HG03432 (cell line): ENCODE measurements around the gene RNF13.
"Not testable (repeated sequence)": the region's sequence is repeated elsewhere in the genome, so short reads cannot be mapped to it uniquely, and the experiment has no call there.

Experiments
- ATAC-seq: cut with Tn5 transposase; IDR thresholded peaks from one replicate; pipeline ENCODE4 v1.9.1; 2021; ENCODE audit warnings: mild to moderate bottlenecking, moderate library complexity; ENCODE audit not compliant: unreplicated experiment

Gene RNF13

DNA sequence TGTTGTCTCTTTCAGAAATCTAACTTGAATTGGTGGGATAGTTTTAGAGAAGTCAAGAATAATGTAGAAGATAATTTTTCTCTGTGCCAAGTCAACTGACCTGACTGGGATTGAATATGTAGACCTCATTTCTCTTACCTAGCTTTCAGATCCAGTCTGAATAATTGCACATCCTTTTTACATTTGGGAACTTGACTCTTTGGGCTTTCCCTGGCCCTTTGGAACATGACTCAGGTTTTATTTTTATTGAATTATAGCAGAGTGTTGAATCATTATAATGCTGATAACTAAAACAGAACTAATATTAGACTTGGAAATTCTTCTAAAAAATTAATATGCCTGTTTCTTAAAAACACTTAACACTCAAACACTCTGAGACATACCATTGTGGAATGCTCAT, 81.2 kb downstream of the RNF13 start:
- no peak for ATAC-seq

DNA sequence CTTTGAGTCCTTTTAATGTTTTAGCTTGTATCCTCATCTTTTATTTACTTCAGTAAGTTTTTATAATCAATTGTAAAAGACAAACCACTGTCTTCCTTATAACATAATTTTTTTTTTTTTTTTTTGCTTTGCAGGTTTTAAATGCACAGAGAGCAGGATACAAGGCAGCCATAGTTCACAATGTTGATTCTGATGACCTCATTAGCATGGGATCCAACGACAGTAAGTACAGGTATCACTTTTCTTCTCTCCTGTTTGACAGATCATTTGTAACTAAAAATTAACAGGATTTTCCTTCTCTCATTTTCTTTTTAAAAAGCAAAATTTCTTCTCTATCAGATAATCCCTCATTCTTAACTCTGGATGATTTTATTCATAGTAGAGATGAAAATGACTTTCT, 82.3 kb downstream of the RNF13 start:
- ATAC-seq = no peak

DNA sequence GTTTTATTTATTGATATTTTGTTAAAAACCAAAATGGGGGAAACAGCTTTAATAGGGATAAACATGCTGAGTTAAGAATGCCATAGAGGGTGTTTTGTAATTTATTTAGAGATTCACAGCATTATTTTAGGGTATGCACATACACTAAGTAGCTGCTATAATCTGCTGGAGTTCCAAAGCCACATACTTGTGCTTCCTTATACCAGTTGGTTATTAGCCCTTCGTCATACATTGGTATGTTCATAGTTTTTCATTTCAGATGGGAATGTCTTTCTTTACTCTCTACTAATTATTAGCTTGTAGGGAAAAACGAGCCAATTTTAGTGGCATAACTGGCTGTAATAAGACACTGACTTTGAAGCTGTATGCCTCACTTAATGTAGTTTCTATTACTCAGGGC, 82.8 kb downstream of the RNF13 start:
- no peak for ATAC-seq

DNA sequence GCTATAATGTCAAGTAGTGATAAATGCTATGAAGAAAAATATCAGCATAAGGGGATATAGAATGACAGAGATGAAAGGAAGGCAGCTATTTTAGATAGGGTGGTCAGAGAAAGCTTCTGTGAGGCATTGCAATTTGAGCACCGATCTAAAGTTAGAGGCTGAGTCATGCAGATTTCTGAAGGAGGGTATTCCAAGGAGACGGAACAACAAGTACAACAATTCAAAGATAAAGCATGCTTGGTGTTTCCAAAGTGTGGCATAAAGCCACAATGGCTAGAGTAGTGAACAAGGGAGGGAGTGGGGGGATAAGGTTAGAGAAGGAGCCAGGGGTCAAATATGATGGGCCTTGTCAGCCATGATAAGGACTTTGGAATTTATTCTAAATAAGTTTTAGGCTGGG, 85.8 kb downstream of the RNF13 start:
- no peak for ATAC-seq

DNA sequence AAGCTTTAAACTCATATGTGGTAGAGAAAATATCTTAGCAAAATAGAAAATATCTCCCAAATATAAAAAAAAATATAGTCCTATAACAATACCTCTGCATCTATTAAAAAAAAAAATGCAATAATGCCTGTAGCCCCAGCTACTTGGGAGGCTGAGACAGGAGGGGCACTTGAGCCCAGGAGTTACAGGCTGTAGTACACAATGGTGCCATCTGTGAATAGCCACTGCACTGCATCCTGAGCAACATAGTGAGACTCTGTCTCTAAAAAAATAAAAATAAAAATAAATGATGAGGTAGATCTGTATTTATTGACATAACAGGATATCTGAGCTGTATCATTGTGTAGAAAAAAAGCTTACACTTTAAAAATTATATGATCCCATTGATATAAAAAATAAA, 87.3 kb downstream of the RNF13 start:
- ATAC-seq = no peak

DNA sequence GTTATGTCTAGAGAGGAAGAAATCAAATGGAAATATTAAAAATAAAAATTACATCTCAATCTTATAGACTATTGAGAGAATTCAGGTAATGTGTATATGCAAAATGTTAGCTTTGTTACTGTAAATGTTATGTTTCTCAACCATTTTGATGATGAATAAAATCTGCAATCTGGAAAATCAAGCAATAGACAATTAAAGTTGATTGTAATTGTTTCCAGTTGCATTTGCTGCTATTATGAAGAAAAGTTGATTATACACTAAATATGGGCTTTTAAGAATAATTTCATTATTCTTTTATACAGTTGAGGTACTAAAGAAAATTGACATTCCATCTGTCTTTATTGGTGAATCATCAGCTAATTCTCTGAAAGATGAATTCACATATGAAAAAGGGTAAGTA, 88.8 kb downstream of the RNF13 start:
- no peak for ATAC-seq

DNA sequence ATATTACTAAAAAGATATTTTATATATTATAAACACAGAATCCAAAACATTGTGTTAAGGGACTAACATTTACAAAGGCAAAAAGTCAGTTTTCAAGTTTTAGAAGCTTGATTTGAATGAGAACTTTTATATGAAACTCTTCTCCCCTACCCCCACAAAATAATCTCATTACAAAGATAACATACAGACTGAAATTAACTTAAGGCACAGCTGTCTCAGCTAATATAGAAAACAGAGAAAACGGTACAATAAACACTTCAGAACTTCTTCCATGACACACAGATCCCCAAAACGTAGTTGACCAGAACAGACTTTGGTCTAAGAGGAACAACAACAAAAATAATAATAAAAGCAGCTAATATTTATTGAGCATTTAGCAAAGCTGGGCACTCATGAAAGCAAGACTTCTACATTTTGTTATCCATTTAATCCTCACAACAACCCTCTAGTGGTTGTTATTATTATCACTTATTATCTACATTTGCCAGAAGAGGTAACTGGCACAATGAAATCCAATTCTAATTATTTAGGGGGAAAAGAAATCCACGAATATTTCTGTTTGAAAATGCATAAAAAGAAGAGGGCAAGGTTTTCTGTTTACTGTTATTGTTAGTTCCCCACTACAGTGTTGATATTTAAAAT, 89.6 kb downstream of the RNF13 start:
- no peak for ATAC-seq

DNA sequence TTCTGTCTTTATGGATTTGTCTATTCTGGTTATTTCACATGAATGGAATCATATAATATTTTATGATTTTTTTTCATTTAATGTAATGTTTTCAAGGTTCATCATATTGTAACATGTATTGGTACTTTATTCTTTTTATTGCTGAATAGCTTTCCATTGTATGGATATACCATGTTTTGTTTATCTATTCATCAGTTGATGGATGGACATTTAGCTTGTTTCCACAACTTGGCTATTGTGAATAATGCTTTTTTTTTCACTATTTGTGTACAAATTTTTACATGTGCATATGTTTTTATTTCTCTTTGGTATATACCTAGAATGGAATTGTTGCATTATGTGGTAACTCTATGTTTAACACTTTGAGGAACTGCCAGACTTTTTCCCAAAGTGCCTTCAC, 93.0 kb downstream of the RNF13 start:
- ATAC-seq = no peak

DNA sequence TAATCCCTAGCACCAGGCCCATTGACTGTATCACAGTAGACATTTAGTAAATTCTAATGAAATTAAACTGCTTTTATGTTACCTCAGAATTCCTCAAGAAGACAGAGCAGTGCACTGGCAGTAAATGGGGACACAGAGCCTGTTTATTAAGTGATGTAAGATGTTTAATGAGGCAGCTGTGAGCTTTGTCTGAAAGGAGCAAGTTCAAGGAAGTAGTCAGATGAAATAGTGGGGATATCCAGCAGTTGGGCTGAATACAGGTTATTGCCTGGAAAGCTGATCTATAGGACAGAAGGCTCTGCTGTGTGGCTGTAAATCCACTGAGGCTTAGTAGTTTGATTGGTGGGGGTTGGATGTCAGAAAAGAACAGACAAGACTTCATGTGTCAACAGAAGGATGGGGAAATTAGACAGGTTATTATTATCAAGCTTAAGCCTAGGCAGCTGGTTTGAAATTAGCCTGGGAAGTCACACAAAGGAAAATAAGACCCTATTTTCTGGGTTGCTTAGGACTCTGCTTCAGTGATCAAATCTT, 95.5 kb downstream of the RNF13 start:
- ATAC-seq = no peak

DNA sequence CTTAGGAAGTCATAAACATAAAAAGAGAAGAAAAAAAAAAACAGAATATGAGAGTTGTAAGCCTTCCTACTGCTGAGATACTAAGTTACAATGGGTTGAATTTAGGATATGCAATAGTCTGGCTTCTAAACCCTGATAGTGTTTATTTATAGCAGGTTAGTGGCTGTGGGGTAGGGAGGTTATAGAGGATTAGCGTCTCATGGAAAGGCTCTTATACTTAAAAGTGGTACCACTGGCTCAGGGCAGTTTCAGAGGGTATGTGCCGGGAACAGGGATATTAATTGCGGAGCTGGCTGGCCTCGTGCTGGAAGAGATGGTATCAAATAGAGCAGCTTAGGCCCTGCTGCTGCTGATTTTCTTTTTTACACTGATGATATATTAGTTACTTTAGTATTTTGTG, 96.9 kb downstream of the RNF13 start:
- no peak for ATAC-seq

DNA sequence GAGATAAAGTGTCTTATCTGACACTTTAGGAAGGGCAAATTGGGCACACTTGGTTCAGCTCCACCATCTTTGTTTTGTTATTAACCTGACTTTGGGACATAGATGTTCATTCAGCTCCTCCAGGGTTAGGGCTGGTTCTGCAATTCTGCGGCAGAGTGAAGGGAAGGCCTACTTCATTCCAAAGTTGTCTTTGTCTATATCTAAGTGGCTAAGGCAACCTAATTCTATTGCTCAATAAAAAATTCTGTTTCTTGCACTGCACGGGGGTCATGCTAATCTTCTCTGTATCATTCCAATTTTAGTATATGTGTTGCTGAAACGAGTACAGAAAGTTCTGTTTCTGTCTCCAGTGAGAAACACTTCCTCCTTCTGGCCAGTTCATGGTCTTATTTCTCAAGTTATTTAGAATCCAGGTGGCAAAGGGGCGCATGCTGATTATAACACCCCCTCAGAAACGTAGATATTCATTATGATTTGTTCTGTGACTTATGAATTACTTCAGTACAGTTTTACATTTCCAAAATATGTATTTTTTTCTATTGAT, 104.2 kb downstream of the RNF13 start:
- no peak for ATAC-seq

DNA sequence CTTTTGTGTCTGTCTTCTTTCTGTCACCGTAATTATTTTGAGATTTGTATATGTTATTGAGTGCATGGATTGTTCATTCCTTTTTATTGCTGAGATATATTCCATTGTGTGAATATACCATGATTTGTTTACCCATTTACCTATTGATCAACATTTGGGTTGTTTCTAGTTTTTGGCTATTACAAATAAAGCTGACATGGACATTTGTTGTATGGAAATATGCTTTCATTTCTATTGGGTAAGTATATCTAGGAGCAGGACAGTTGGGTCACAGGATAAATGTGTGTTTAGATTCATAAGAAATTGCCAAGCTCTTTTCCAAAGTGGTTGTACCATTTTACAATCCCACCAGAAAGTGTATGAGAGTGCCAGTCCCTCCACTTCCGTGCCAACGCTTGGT, 106.5 kb downstream of the RNF13 start:
- no peak for ATAC-seq

DNA sequence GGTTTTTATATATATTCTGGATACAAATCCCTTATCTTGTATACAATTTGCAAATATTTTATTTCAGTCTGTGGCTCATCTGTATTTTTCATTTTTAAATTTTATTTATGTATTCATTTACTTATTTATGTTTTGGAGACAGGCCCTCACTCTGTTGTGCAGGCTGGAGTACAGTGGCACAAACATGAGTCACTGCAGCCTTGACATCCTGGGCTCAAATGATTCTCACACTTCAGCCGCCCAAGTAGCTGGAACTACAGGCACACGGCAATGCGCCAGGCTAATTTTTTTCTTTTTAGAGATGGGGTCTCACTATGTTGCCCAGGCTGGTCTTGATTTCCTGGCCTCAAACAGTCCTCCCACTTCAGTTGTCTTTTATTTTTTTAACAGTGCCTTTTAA, 107.1 kb downstream of the RNF13 start:
- ATAC-seq = no peak

DNA sequence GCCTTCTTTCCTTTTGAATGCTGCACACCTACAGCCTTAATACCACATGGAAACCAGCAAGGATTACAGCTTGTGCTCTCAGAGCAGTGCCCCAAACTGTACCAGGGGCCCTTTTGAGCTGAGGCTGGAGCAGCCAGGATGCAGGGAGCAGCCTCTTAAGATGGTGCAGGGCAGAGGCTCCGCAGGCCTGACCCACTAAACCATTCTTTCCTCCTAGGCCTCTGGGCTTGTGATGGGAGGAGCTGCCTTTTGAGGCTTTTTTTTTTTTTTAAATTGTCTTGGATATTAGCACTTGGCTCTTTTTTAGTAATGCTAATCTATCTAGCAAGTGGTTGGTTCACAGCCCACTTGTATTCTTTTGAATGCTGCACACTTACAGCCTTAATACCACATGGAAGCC, 120.0 kb downstream of the RNF13 start:
- no peak for ATAC-seq

DNA sequence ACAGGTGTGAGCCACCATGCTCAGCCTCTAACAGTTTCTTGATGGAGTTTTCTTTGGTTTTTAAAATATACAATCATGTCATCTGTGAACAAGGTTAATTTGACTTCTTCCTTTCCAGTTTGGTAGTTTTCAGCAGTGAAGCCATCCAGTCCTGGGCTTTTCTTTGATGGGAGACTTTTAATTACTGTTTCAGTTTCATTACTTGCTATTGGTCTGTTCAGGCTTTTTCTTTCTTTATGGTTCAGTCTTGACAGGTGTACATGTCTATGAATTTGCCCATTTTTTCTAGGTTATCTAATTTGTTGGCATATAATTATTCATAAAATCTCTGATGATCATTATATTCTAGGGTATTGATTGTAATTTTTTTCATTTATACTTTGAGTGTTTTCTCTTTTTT, 120.8 kb downstream of the RNF13 start:
- ATAC-seq = no peak

DNA sequence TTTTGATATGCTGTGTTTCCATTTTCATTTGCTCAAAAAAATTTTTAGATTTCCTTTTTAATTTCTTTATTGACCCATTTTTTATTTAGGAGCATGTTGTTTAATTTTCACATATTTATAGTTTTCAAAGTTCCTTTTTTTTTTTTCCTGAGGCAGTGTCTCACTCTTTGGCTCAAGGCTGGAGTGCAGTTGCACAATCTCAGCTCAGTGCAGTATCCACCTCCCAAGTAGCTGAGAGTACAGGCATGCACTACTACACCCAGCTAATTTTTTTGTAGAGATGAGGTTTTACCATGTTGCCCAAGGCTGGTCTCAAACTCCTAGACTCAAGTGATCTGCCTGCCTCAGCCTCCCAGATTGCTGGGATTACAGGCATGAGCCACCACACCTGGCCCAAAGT, 121.5 kb downstream of the RNF13 start:
- ATAC-seq = no peak

DNA sequence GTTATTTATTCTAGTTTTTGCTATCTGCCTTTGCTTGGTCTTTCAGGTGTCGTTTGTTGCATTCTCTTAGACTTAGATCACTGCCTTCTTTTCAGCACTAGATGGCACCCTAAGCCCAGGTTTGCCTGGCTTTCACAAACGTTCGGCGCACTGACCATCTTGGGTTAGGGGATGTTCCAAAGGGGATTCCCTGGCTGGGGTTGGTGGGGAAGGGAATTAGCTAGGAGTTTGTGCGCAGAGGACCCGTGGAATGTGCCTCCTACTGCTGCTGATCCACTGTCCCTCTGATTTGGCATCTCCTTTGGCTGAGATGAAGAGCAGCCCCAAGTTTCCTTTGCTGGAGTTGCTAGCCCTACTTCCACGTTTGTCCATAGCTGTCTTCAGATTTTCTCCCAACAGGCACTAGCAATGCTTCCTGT, 123.8 kb downstream of the RNF13 start:
- peak; percentile 78 for ATAC-seq

DNA sequence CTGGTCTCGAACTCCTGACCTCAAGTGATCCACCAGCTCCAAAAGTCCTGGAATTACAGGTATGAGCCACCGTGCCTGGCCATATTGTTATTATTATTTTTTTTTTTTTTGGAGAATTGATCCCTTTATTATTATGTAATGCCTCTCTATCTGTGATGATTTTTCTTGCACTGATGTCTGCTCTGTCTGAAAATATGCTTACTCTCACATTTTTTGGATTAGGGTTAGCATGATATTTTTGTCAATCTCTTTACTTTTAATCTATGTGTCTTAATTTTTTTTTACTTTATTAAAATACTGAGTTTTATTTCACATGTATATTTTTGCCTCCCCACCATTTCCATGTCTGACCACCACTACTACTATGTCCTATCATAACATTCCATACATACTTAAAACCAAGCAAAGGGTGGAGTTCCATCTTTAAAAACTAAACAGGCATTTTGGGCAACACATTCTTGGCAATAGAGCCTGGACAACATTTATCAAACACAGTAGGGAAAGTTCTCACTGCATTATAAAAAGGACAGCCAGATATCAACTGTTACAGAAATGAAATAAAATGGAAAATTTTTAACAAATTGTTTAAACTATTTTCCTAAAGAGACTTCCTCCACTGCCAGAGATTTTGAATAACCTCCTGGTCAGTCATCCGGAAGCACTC, 125.5 kb downstream of the RNF13 start:
- not testable (repeated sequence) for ATAC-seq

DNA sequence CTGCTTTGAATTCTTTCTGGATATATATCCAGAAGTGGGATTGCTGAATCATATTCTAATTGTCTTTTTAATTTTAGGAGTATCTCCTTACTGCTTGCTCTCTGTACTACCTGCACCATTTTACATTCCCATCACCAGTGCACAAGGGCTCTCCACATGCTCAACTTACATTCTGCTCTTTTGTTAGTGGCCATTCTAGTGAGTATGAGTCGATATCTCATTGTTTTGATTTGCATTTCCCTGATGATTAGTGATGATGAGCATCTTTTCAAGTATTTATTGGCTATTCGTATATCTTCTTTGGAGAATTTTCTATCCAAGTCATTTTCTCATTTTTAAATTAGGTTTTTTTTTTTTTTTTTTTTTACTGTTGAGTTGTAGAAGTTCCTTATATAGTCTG, 128.2 kb downstream of the RNF13 start:
- no peak for ATAC-seq

DNA sequence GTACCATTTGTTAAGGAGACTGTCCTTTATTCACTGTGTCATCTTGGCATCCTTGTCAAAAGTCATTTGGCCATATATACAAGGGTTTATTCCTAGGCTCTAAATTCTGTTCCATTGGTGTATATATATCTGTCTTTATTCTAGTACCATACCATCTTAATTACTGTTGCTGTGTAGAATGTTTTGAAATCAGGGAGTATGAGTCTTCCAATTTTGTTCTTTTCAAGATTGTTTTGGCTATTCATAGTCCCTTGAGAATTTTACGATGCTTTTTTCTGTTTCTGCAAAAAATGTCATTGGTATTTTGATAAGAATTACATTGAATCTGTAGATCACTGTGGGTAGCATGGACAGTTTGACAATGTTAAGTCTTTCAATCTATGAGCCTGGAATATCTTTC, 128.9 kb downstream of the RNF13 start:
- ATAC-seq = no peak

DNA sequence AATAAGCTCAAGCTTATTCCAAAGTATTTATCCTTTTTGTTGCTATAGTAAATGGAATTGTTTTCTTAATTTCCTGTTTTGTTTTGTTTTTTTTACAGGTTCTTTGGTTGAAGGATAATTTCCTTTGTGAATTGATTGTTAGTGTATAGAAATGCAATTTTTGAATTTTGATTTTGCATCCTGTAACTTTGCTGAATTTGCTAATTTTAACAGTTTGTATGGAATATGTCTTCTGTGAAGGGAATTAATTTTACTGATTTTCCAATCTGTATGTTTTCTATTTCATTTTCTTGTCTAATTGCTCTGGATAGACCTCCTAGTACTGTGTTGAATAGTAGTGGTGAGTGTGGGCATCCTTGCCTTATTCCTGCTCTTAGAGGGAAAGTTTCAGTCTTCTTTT, 129.4 kb downstream of the RNF13 start:
- ATAC-seq = no peak

DNA sequence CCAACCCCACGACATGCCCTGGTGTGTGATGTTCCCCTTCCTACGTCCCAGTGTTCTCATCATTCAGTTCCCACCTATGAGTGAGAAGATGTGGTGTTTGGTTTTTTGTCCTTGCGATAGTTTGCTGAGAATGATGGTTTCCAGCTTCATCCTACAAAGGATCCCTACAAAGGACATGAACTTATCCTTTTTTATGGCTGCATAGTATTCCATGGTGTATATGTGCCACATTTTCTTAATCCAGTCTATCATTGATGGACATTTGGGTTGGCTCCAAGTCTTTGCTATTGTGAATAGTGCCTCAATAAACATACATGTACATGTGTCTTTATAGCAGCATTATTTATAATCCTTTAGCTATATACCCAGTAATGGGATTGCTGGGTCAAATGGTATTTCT, 131.0 kb downstream of the RNF13 start:
- not testable (repeated sequence) for ATAC-seq
